HG03469 (cell line): ENCODE data around the gene OR6C3.
"Not testable (repeated sequence)": the region's sequence is repeated elsewhere in the genome, so short reads cannot be mapped to it uniquely, and the experiment has no call there.

Experiments
- ATAC-seq: cut with Tn5 transposase; IDR thresholded peaks from one replicate; pipeline ENCODE4 v1.9.1; 2021; ENCODE audit warnings: mild to moderate bottlenecking, moderate library complexity, moderate number of reproducible peaks; ENCODE audit not compliant: unreplicated experiment

OR6C3 gene

GRCh38 chr12:55330446-55330845 is at the start of gene OR6C3:
Gene OR6C3 (plus strand): TSS chr12:55330746. CDS start chr12:55331701, 955 bp downstream.
- no peak for ATAC-seq

- no peak for ATAC-seq
Measured at GRCh38 chr12:55280991-55281390, 49.6 kb upstream of the OR6C3 start.

- ATAC-seq, result no peak
Measured at GRCh38 chr12:55289999-55290398, 40.5 kb upstream of the OR6C3 start.

GRCh38 chr12:55296469-55296868 is 34.1 kb upstream of the OR6C3 start, which contains the start of gene OR6C6:
Gene OR6C6 (minus strand): TSS chr12:55296569. CDS start chr12:55295232, 1,337 bp downstream.
- ATAC-seq, result no peak

- no peak for ATAC-seq
Measured at GRCh38 chr12:55314043-55314442, 16.5 kb upstream of the OR6C3 start, which contains the start of gene OR6C1. Gene OR6C1 (plus strand): TSS chr12:55314343. CDS start chr12:55320600, 6,257 bp downstream.

GRCh38 chr12:55320201-55320600 is 10.3 kb upstream of the OR6C3 start:
- no peak for ATAC-seq

GRCh38 chr12:55325801-55326200 is 4.7 kb upstream of the OR6C3 start:
- ATAC-seq, result not testable (repeated sequence)

GRCh38 chr12:55336002-55336401 is 5.5 kb downstream of the OR6C3 start:
- no peak for ATAC-seq

GRCh38 chr12:55355338-55355737 is 24.8 kb downstream of the OR6C3 start:
- not testable (repeated sequence) for ATAC-seq

GRCh38 chr12:55362675-55363074 is 32.1 kb downstream of the OR6C3 start, which contains the start of gene OR6C75:
Gene OR6C75 (plus strand): TSS chr12:55362975. CDS start chr12:55365111, 2,136 bp downstream.
- no peak for ATAC-seq

- no peak for ATAC-seq
Measured at GRCh38 chr12:55365086-55365485, 34.5 kb downstream of the OR6C3 start.

GRCh38 chr12:55372521-55372920 is 42.0 kb downstream of the OR6C3 start:
- ATAC-seq, result no peak
